Spleen (tissue), 11 donors: ENCODE results near the gene JAKMIP3. TPM values are rescaled to one million over a fixed set of nuclear protein-coding genes. Genes with fewer than 3 reads are reported as not detected.

Experiments used
- DNase-seq: peaks from one replicate; pipeline ENCODE4 v3.0.0-alpha.2; 2020
- H3K27ac ChIP-seq, 8 donors: fragments of 200-600 bp; sonication (generic) in 7 of 8; 1 replicate in 4 of 8; 2 replicates in 4 of 8; pipeline versions ENCODE4 v1.5.0 to v1.8.0; 2016 to 2021; ENCODE audit warnings: inconsistent platforms in 4 of 8, mild to moderate bottlenecking in 4 of 8, moderate library complexity in 1 of 8
- H3K27me3 ChIP-seq, 7 donors: fragments of 200-600 bp; sonication (generic) in 6 of 7; replicated peaks in 1 of 7; 1 replicate in 4 of 7; 2 replicates in 3 of 7; pipeline versions ENCODE4 v1.5.0 to v1.8.0; 2016 to 2021; ENCODE audit warnings: inconsistent platforms in 3 of 7, mild to moderate bottlenecking in 1 of 7
- H3K36me3 ChIP-seq, 6 donors: fragments of 200-600 bp; sonication (generic) in 5 of 6; 1 replicate in 4 of 6; 2 replicates in 2 of 6; pipeline versions ENCODE4 v1.5.0 to v1.8.0; 2016 to 2021; ENCODE audit warnings: inconsistent platforms in 2 of 6
- H3K4me1 ChIP-seq, 6 donors: fragments of 200-600 bp; sonication (generic) in 5 of 6; 1 replicate in 3 of 6; 2 replicates in 3 of 6; pipeline versions ENCODE4 v1.5.0 to v1.8.0; 2016 to 2021; ENCODE audit warnings: inconsistent platforms in 3 of 6
- H3K4me3 ChIP-seq, 8 donors: fragments of 200-600 bp; sonication (generic) in 7 of 8; 1 replicate in 4 of 8; 2 replicates in 4 of 8; pipeline versions ENCODE4 v1.5.0 to v1.8.0; 2016 to 2021; ENCODE audit warnings: inconsistent platforms in 4 of 8, mild to moderate bottlenecking in 4 of 8, moderate library complexity in 2 of 8
- H3K9me3 ChIP-seq, 8 donors: fragments of 200-600 bp; sonication (generic) in 7 of 8; 1 replicate in 4 of 8; 2 replicates in 4 of 8; pipeline versions ENCODE4 v1.5.0 to v1.8.0; 2016 to 2021; ENCODE audit warnings: inconsistent platforms in 4 of 8
- CTCF ChIP-seq, 11 experiments: fragments of 200-600 bp in 7 of 11; fragments of 450-650 bp in 4 of 11; sonication (generic) in 4 of 11; IDR thresholded peaks in 8 of 11; conservative IDR thresholded peaks in 3 of 11; 1 replicate in 7 of 11; 2 replicates in 4 of 11; pipeline versions ENCODE4 v1.4.0 to v1.8.0; 2016 to 2021; ENCODE audit warnings: antibody characterized with exemption in 11 of 11, inconsistent platforms in 4 of 11, mild to moderate bottlenecking in 1 of 11
- POLR2A ChIP-seq, 3 donors: fragments of 450-650 bp; IDR thresholded peaks; one replicate each; pipeline ENCODE4 v1.5.1; 2017; ENCODE audit warnings: antibody characterized with exemption in 3 of 3, mild to moderate bottlenecking in 1 of 3
- POLR2AphosphoS5 ChIP-seq, 3 donors: sonication (generic); formaldehyde crosslinking; IDR thresholded peaks; one replicate each; pipeline ENCODE4 v1.5.1; 2017; ENCODE audit warnings: antibody characterized with exemption in 3 of 3
- whole genome bisulfite sequencing, 5 donors: extraction: QIAGEN DNeasy Blood & Tissue Kit in 3 of 5; methylation state at CpG; one replicate each; pipeline versions ENCODE4 v1.1.5 to v1.1.7; 2013 to 2018; 5-methylcytosine and 5-hydroxymethylcytosine counted together
- intact Hi-C: fragments of 100-400 bp; cut with DNase I; formaldehyde crosslinking; loops from one replicate; pipeline ENCODE4 v1.15.0; 2023; ENCODE audit warnings: low total_unique reads
- polyA plus RNA-seq, 3 donors: library from polyadenylated mRNA; stranded (reverse); fragments of 200-250 nt; gene quantifications; one replicate each; pipeline ENCODE4 v1.2.1, GENCODE V29; 2013
- total RNA-seq, 7 donors: library from RNA; depleted of rRNA in 3 of 7; stranded (reverse); fragments of >200 nt in 3 of 7; fragmentation: NEBNext Ultra II Directional in 4 of 7; extraction: Animal tissue kit (Norgen Biotek cat#: 25700) in 4 of 7; gene quantifications; one replicate each; pipeline versions ENCODE4 v1.1.0 to v1.2.1, GENCODE V29; 2016 to 2021
- donor health status: healthy with polysubstance abuse.
- donor health status: DM: no; HTN: no; CAD: no; lungs with moderate emphysema.
- donor health status: DM: no; HTN: no; CAD: no.
- donor health status: Bipolar disorder and iron deficiency.
- donor health status: healthy.
- donor health status: DM: no; HTN: no; CAD: no.
- donor health status: DM: yes; HTN: yes; CAD: no.

JAKMIP3 gene
- total and polyA plus RNA-seq, 10 donors, result 0.06 to 0.92 (median 0.37) TPM

DNA sequence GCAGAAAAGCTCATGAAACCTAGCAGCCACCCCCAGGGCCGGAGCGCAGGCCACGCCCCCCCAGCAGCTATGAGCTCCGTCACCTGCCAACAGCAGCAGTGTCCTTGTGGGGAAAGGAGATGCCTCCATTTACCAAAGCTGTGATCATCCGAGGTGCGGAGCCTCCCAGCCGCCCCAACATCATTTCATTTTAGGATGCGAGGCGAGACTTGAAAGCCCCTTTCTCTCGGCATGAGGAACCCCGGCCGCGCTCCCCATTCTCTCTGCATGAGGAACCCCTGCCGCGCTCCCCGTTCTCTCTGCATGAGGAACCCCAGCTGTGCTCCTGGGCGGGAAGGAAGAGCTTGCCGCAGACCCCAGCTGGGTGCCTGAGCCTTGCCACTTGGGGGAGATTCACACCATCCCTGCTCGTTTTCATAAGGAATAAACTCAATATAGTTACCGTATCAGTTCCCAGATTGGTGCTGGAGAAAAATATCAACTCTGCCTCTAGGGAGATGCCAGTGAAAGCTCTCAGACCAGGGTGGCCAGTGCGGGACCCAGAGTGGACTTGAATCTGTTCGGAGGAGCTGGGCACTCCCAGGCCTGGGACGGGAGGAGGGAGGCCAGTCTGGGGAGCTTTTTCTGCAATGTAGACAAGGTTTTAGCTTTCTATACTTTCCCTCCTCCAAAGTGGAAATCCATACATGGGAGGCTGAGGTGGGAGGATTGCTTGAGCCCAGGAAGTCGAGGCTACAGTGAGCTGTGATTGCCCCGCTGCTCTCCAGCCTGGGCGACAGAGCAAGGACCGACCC, 35.0 kb downstream of the JAKMIP3 start:
- H3K36me3 ChIP-seq, result no peaks in the 10 kb centered on the region
- intact Hi-C loops, result no loop called here
- TF ChIP-seq POLR2A (IDR thresholded peaks at IDR 0.05) (no peak), CTCF (IDR thresholded peaks at IDR 0.05 in 8 of 11, conservative IDR thresholded peaks at IDR 0.05 in 3 of 11) (no peak), POLR2AphosphoS5 (IDR thresholded peaks at IDR 0.05) (no peak)
- H3K27me3 ChIP-seq, result peaks cover 0 to 36% (median 0%) of the 10 kb centered on the region in 7 donors
- peak; percentile 72 for DNase-seq
- H3K4me3 ChIP-seq, result no peak overlapping the region
- no peaks in the 10 kb centered on the region for H3K9me3 ChIP-seq
- WGBS, 5 donors, result 78 to 86% (median 79%) methylated on average over 24 to 27 of the region's 27 CpGs
- H3K27ac ChIP-seq, result no peak overlapping the region
- H3K4me1 ChIP-seq, result no peaks in the 10 kb centered on the region

GRCh38 chr10:132101529-132101928, 35.8 kb downstream of the JAKMIP3 start:
- Histone ChIP-seq H3K4me3 (no peak overlapping the region), H3K9me3 (no peaks in the 10 kb centered on the region), H3K36me3 (no peaks in the 10 kb centered on the region), H3K4me1 (no peaks in the 10 kb centered on the region), H3K27me3 (peaks cover 0 to 33% (median 0%) of the 10 kb centered on the region in 7 donors), H3K27ac (no peak overlapping the region)
- intact Hi-C loops, result no loop called here
- 51 to 75% (median 63%) methylated on average over 10 of the region's 10 CpGs for WGBS, 5 donors
- no peak for TF ChIP-seq CTCF (IDR thresholded peaks at IDR 0.05 in 8 of 11, conservative IDR thresholded peaks at IDR 0.05 in 3 of 11)
- TF ChIP-seq POLR2AphosphoS5 (IDR thresholded peaks at IDR 0.05), result no peak
- TF ChIP-seq POLR2A (IDR thresholded peaks at IDR 0.05), result no peak
- no peak for DNase-seq

- intact Hi-C loops, result no loop called here
- DNase-seq, result peak; percentile 58
- 71 to 88% (median 80%) methylated on average over 18 to 23 of the region's 23 CpGs for WGBS, 5 donors
Observed at GRCh38 chr10:132102071-132102716, 36.4 kb downstream of the JAKMIP3 start.

More at GRCh38 chr10:132102071-132102716, 36.4 kb downstream of the JAKMIP3 start:
- Histone ChIP-seq H3K4me1 (no peaks in the 10 kb centered on the region), H3K4me3 (no peak overlapping the region), H3K9me3 (no peaks in the 10 kb centered on the region), H3K36me3 (no peaks in the 10 kb centered on the region), H3K27me3 (peaks cover 0 to 33% (median 0%) of the 10 kb centered on the region in 7 donors), H3K27ac (no peak overlapping the region)
- TF ChIP-seq POLR2AphosphoS5 (IDR thresholded peaks at IDR 0.05), result no peak
- no peak for TF ChIP-seq POLR2A (IDR thresholded peaks at IDR 0.05)
- no peak for TF ChIP-seq CTCF (IDR thresholded peaks at IDR 0.05 in 8 of 11, conservative IDR thresholded peaks at IDR 0.05 in 3 of 11)
